ENCODE measurements around the gene ASPHD1. TPM values are rescaled to one million over a fixed set of nuclear protein-coding genes. Genes with fewer than 3 reads are reported as not detected.

Gene ASPHD1
- total and polyA plus RNA-seq, 2 experiments from 2014 or later: 18.6 to 35.5 TPM

GRCh38 chr16:29876594-29877249, 23.6 kb upstream of the ASPHD1 start:
- Histone ChIP-seq H3K27me3 (peaks cover 21% of the 10 kb centered on the region), H3K4me3 (no peak overlapping the region)

GRCh38 chr16:29877266-29877961, 22.9 kb upstream of the ASPHD1 start:
- Histone ChIP-seq H2AFZ (no peak overlapping the region), H3K4me1 (ENCODE audit: insufficient read depth) (no peaks in the 10 kb centered on the region), H4K20me1 (ENCODE audit: insufficient read depth, poor library complexity, severe bottlenecking) (no peaks in the 10 kb centered on the region), H3K9me3 (ENCODE audit: low read depth) (no peaks in the 10 kb centered on the region), H3K4me3 (no peak overlapping the region), H3K4me2 (peak overlapping the region; percentile 68), H3K27me3 (peaks cover 21% of the 10 kb centered on the region), H3K9me2 (replicated peaks; ENCODE audit: insufficient read depth) (no peaks in the 10 kb centered on the region), H3K79me2 (no peaks in the 10 kb centered on the region), H3K36me3 (replicated peaks; ENCODE audit: insufficient read depth, low read depth) (no peaks in the 10 kb centered on the region), H3K27ac (no peak overlapping the region)
- peak; percentile 19 for DNase-seq (ENCODE audit: low spot score)
- TF ChIP-seq EZH2 (IDR thresholded peaks at IDR 0.05; ENCODE audit: borderline replicate concordance) (no peak), EZH2phosphoT487 (IDR thresholded peaks at IDR 0.05; ENCODE audit: low read depth, severe bottlenecking, unreplicated experiment) (no peak)
- TF ChIP-seq, protein P1, sequence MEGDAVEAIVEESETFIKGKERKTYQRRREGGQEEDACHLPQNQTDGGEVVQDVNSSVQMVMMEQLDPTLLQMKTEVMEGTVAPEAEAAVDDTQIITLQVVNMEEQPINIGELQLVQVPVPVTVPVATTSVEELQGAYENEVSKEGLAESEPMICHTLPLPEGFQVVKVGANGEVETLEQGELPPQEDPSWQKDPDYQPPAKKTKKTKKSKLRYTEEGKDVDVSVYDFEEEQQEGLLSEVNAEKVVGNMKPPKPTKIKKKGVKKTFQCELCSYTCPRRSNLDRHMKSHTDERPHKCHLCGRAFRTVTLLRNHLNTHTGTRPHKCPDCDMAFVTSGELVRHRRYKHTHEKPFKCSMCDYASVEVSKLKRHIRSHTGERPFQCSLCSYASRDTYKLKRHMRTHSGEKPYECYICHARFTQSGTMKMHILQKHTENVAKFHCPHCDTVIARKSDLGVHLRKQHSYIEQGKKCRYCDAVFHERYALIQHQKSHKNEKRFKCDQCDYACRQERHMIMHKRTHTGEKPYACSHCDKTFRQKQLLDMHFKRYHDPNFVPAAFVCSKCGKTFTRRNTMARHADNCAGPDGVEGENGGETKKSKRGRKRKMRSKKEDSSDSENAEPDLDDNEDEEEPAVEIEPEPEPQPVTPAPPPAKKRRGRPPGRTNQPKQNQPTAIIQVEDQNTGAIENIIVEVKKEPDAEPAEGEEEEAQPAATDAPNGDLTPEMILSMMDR (IDR thresholded peaks at IDR 0.05; ENCODE audit: poor library complexity): no peak
- 24% methylated on average over 22 of the region's 28 CpGs for WGBS (ENCODE audit: low lambda C conversion rate, missing lambda C conversion rate)

More at GRCh38 chr16:29876594-29877249, 23.6 kb upstream of the ASPHD1 start:
- Histone ChIP-seq H3K9me2 (replicated peaks; ENCODE audit: insufficient read depth) (no peaks in the 10 kb centered on the region), H3K79me2 (no peaks in the 10 kb centered on the region), H4K20me1 (ENCODE audit: insufficient read depth, poor library complexity, severe bottlenecking) (no peaks in the 10 kb centered on the region), H3K36me3 (replicated peaks; ENCODE audit: insufficient read depth, low read depth) (no peaks in the 10 kb centered on the region), H3K9me3 (ENCODE audit: low read depth) (no peaks in the 10 kb centered on the region), H3K27ac (no peak overlapping the region), H3K4me2 (peak overlapping the region; percentile 68), H2AFZ (no peak overlapping the region), H3K4me1 (ENCODE audit: insufficient read depth) (no peaks in the 10 kb centered on the region)
- TF ChIP-seq, protein P1 (IDR thresholded peaks at IDR 0.05; ENCODE audit: poor library complexity): no peak
- TF ChIP-seq EZH2 (IDR thresholded peaks at IDR 0.05; ENCODE audit: borderline replicate concordance): peak; percentile 59
- WGBS (ENCODE audit: low lambda C conversion rate, missing lambda C conversion rate): 19% methylated on average over 38 of the region's 45 CpGs
- DNase-seq (ENCODE audit: low spot score): no peak

DNA sequence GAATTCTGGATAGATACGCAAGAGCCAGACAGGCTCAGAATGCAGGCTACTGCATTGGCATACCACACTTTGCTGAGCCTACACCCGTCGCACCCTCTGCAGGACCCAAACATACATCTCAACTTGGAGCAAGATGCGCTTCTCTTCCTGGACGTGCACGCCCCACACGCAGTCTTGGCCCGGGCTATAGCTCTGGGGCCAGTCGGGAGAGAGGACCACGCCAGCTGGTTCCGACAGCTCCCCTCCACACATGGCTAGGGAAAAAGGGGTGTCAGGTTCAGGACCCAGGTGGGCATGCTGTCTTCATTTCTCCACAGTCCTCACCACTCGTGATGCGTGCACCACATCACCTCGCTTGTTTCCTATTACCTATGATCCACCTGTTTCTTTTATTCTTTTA, 22.1 kb upstream of the ASPHD1 start:
- WGBS (ENCODE audit: low lambda C conversion rate, missing lambda C conversion rate): 97% methylated on average over 14 of the region's 14 CpGs
- Histone ChIP-seq H3K9me2 (replicated peaks; ENCODE audit: insufficient read depth) (no peaks in the 10 kb centered on the region), H3K4me3 (no peak overlapping the region), H3K4me2 (no peak overlapping the region), H4K20me1 (ENCODE audit: insufficient read depth, poor library complexity, severe bottlenecking) (no peaks in the 10 kb centered on the region), H2AFZ (no peak overlapping the region), H3K79me2 (no peaks in the 10 kb centered on the region), H3K9me3 (ENCODE audit: low read depth) (no peaks in the 10 kb centered on the region), H3K27ac (no peak overlapping the region), H3K27me3 (peaks cover 21% of the 10 kb centered on the region), H3K36me3 (replicated peaks; ENCODE audit: insufficient read depth, low read depth) (no peaks in the 10 kb centered on the region), H3K4me1 (ENCODE audit: insufficient read depth) (no peaks in the 10 kb centered on the region)
- TF ChIP-seq, protein P1 (IDR thresholded peaks at IDR 0.05; ENCODE audit: poor library complexity): no peak
- TF ChIP-seq EZH2phosphoT487 (IDR thresholded peaks at IDR 0.05; ENCODE audit: low read depth, severe bottlenecking, unreplicated experiment) (no peak), EZH2 (IDR thresholded peaks at IDR 0.05; ENCODE audit: borderline replicate concordance) (no peak)
- DNase-seq (ENCODE audit: low spot score): no peak

Data from hepatocyte (in vitro differentiated cells).